HEK293 (cell line): Measurements from ENCODE around the gene RIMS4.

Experiments used
- CTCF ChIA-PET: fragments of 350-600 bp; formaldehyde crosslinking; extraction: SDS; loops from one replicate; lab custom pipeline; 2021; ENCODE audit warnings: antibody characterized with exemption; lab: Yijun Ruan, JAX
- POLR2A ChIA-PET: fragments of 300-600 bp; formaldehyde crosslinking; extraction: SDS; loops from one replicate; lab custom pipeline; 2020; ENCODE audit warnings: antibody characterized with exemption, inconsistent platforms; lab: Yijun Ruan, JAX
- H3K27ac ChIP-seq: fragments of 200-500 bp; sonication (Bioruptor generic); 2 replicates; pipeline ENCODE4 v1.5.1; 2014; ENCODE audit warnings: low read depth, low read length, control low read depth, inconsistent platforms; ENCODE audit errors: extremely low read depth
- H3K36me3 ChIP-seq, 2 experiments: fragments of 200-500 bp in 1 of 2; sonication (Bioruptor generic) in 1 of 2; 1 replicate in 1 of 2; 2 replicates in 1 of 2; pipeline ENCODE4 v1.5.1; 2014 to 2017; ENCODE audit warnings: inconsistent platforms in 2 of 2, low read length in 2 of 2; ENCODE audit not compliant: control insufficient read depth in 2 of 2, insufficient read depth in 1 of 2
- H3K4me1 ChIP-seq: fragments of 200-500 bp; sonication (Bioruptor generic); 2 replicates; pipeline ENCODE4 v1.5.1; 2014; ENCODE audit warnings: mild to moderate bottlenecking, low read length, inconsistent platforms; ENCODE audit not compliant: control insufficient read depth, insufficient read depth
- H3K4me3 ChIP-seq: 2 replicates; pipeline ENCODE4 v1.5.1; 2011; ENCODE audit warnings: low read depth, mild to moderate bottlenecking, control low read depth, low read length, moderate library complexity
- H3K9me3 ChIP-seq: fragments of 200-500 bp; sonication (Bioruptor generic); 2 replicates; pipeline ENCODE4 v1.5.1; 2014; ENCODE audit warnings: low read depth, low read length, inconsistent platforms; ENCODE audit not compliant: control insufficient read depth, insufficient read depth
- FEZF1 ChIP-seq: fragments of 450-650 bp; formaldehyde crosslinking; IDR thresholded peaks from 2 replicates; pipeline ENCODE4 v1.5.1; 2016; ENCODE audit warnings: missing biosample characterization, missing genetic modification characterization
- HOXA7 ChIP-seq: sonication (generic); formaldehyde crosslinking; IDR thresholded peaks from 2 replicates; pipeline ENCODE4 v1.8.1; 2022; ENCODE audit warnings: missing genetic modification reagents, borderline replicate concordance
- HOXC10 ChIP-seq: sonication (generic); formaldehyde crosslinking; IDR thresholded peaks from 2 replicates; pipeline ENCODE4 v1.8.1; 2023; ENCODE audit warnings: mild to moderate bottlenecking, missing genetic modification reagents
- HOXD13 ChIP-seq: sonication (generic); formaldehyde crosslinking; IDR thresholded peaks from 2 replicates; pipeline ENCODE4 v1.8.0; 2022; ENCODE audit warnings: missing genetic modification reagents, borderline replicate concordance
- KLF1 ChIP-seq: fragments of 450-650 bp; formaldehyde crosslinking; IDR thresholded peaks from 2 replicates; pipeline ENCODE4 v1.5.1; 2016; ENCODE audit warnings: missing biosample characterization, missing genetic modification characterization
- SALL2 ChIP-seq: fragments of 450-650 bp; formaldehyde crosslinking; IDR thresholded peaks from 2 replicates; pipeline ENCODE4 v1.5.0; 2017; ENCODE audit warnings: missing biosample characterization, mild to moderate bottlenecking, missing genetic modification characterization, borderline replicate concordance
- SCRT1 ChIP-seq: fragments of 450-650 bp; formaldehyde crosslinking; IDR thresholded peaks from 2 replicates; pipeline ENCODE4 v1.5.1; 2016; ENCODE audit warnings: missing biosample characterization, missing genetic modification characterization, borderline replicate concordance
- SP7 ChIP-seq: fragments of 450-650 bp; formaldehyde crosslinking; IDR thresholded peaks from 2 replicates; pipeline ENCODE4 v1.5.1; 2016; ENCODE audit warnings: missing biosample characterization, missing genetic modification characterization
- YY1 ChIP-seq: fragments of 450-650 bp; formaldehyde crosslinking; IDR thresholded peaks from 2 replicates; pipeline ENCODE4 v1.5.1; 2018; ENCODE audit warnings: missing biosample characterization, missing genetic modification characterization
- ZNF169 ChIP-seq: fragments of 450-650 bp; formaldehyde crosslinking; IDR thresholded peaks from 2 replicates; pipeline ENCODE4 v1.5.1; 2016; ENCODE audit warnings: missing biosample characterization, missing genetic modification characterization
- ZNF223 ChIP-seq: fragments of 450-650 bp; formaldehyde crosslinking; IDR thresholded peaks from 2 replicates; pipeline ENCODE4 v1.5.1; 2016; ENCODE audit warnings: missing biosample characterization, missing genetic modification characterization
- ZNF600 ChIP-seq: fragments of 450-650 bp; formaldehyde crosslinking; IDR thresholded peaks from 2 replicates; pipeline ENCODE4 v1.5.1; 2016; ENCODE audit warnings: missing biosample characterization, missing genetic modification characterization
- ZNF785 ChIP-seq: fragments of 450-650 bp; formaldehyde crosslinking; IDR thresholded peaks from 2 replicates; pipeline ENCODE4 v1.5.1; 2016; ENCODE audit warnings: missing biosample characterization, missing genetic modification characterization
- TF ChIP-seq, protein P1 (sequence below): fragments of 450-650 bp; formaldehyde crosslinking; IDR thresholded peaks from 2 replicates; pipeline ENCODE4 v1.5.1; 2016; ENCODE audit warnings: missing biosample characterization, missing genetic modification characterization, borderline replicate concordance
- TF ChIP-seq, protein P2 (sequence below): fragments of 450-650 bp; formaldehyde crosslinking; IDR thresholded peaks from 2 replicates; pipeline ENCODE4 v1.5.1; 2016; ENCODE audit warnings: missing biosample characterization, missing genetic modification characterization
- TF ChIP-seq, protein P3 (sequence below): fragments of 450-650 bp; formaldehyde crosslinking; IDR thresholded peaks from 2 replicates; pipeline ENCODE4 v1.5.1; 2016; ENCODE audit warnings: missing biosample characterization, missing genetic modification characterization
- TF ChIP-seq, protein P4 (sequence below): fragments of 450-650 bp; formaldehyde crosslinking; IDR thresholded peaks from 2 replicates; pipeline ENCODE4 v1.5.1; 2017; ENCODE audit warnings: missing biosample characterization, missing genetic modification characterization
- TF ChIP-seq, protein P5 (sequence below): fragments of 450-650 bp; formaldehyde crosslinking; IDR thresholded peaks from 2 replicates; pipeline ENCODE4 v1.5.1; 2016; ENCODE audit warnings: missing biosample characterization, missing genetic modification characterization

Gene RIMS4

DNA sequence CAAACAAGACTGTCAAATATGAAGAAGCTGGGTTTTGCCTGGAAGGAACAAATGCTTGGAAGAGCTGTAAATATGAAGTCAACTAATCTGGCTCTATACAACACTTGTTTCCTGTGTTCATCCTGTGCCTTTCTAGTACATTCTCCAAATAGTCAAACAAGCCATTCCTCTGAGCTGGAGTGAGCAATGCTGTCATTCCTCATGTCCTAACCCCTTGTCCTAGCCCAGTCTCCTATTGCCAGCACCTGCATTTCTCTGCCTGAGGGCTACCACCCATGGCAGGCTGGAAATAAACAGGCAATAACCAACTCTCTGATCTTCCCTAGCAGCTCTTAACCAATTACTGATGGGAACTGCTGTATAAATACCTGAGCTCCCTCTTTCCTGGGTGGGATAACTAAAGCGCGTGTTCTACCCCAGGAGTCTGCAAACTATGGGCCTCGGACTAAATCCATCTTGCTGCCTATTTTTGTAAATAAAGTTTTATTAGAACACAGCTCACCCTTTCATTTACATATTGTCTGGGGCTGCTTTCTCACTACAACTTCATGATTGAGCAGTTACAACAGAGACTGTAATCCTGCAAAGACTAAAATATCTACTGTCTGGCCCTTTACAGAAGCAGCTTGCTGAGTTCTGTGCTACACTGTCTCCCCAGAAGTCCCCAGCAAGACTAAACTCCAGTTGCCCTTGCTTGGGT, 13.4 kb downstream of the RIMS4 start:
- TF ChIP-seq ZNF169 (no peak), HOXD13 (CRISPR knock-in tag) (no peak), ZNF223 (tag by site-specific recombination) (no peak), YY1 (tag by site-specific recombination) (no peak), SALL2 (tag by site-specific recombination) (no peak), SCRT1 (tag by site-specific recombination) (no peak), SP7 (no peak), ZNF600 (tag by site-specific recombination) (no peak), ZNF785 (tag by site-specific recombination) (no peak), HOXA7 (CRISPR knock-in tag) (no peak), KLF1 (tag by site-specific recombination) (no peak), HOXC10 (CRISPR knock-in tag) (no peak), FEZF1 (tag by site-specific recombination) (no peak)
- TF ChIP-seq, protein P1, sequence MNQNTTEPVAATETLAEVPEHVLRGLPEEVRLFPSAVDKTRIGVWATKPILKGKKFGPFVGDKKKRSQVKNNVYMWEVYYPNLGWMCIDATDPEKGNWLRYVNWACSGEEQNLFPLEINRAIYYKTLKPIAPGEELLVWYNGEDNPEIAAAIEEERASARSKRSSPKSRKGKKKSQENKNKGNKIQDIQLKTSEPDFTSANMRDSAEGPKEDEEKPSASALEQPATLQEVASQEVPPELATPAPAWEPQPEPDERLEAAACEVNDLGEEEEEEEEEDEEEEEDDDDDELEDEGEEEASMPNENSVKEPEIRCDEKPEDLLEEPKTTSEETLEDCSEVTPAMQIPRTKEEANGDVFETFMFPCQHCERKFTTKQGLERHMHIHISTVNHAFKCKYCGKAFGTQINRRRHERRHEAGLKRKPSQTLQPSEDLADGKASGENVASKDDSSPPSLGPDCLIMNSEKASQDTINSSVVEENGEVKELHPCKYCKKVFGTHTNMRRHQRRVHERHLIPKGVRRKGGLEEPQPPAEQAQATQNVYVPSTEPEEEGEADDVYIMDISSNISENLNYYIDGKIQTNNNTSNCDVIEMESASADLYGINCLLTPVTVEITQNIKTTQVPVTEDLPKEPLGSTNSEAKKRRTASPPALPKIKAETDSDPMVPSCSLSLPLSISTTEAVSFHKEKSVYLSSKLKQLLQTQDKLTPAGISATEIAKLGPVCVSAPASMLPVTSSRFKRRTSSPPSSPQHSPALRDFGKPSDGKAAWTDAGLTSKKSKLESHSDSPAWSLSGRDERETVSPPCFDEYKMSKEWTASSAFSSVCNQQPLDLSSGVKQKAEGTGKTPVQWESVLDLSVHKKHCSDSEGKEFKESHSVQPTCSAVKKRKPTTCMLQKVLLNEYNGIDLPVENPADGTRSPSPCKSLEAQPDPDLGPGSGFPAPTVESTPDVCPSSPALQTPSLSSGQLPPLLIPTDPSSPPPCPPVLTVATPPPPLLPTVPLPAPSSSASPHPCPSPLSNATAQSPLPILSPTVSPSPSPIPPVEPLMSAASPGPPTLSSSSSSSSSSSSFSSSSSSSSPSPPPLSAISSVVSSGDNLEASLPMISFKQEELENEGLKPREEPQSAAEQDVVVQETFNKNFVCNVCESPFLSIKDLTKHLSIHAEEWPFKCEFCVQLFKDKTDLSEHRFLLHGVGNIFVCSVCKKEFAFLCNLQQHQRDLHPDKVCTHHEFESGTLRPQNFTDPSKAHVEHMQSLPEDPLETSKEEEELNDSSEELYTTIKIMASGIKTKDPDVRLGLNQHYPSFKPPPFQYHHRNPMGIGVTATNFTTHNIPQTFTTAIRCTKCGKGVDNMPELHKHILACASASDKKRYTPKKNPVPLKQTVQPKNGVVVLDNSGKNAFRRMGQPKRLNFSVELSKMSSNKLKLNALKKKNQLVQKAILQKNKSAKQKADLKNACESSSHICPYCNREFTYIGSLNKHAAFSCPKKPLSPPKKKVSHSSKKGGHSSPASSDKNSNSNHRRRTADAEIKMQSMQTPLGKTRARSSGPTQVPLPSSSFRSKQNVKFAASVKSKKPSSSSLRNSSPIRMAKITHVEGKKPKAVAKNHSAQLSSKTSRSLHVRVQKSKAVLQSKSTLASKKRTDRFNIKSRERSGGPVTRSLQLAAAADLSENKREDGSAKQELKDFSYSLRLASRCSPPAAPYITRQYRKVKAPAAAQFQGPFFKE (tag by site-specific recombination), result no peak
- TF ChIP-seq, protein P2, sequence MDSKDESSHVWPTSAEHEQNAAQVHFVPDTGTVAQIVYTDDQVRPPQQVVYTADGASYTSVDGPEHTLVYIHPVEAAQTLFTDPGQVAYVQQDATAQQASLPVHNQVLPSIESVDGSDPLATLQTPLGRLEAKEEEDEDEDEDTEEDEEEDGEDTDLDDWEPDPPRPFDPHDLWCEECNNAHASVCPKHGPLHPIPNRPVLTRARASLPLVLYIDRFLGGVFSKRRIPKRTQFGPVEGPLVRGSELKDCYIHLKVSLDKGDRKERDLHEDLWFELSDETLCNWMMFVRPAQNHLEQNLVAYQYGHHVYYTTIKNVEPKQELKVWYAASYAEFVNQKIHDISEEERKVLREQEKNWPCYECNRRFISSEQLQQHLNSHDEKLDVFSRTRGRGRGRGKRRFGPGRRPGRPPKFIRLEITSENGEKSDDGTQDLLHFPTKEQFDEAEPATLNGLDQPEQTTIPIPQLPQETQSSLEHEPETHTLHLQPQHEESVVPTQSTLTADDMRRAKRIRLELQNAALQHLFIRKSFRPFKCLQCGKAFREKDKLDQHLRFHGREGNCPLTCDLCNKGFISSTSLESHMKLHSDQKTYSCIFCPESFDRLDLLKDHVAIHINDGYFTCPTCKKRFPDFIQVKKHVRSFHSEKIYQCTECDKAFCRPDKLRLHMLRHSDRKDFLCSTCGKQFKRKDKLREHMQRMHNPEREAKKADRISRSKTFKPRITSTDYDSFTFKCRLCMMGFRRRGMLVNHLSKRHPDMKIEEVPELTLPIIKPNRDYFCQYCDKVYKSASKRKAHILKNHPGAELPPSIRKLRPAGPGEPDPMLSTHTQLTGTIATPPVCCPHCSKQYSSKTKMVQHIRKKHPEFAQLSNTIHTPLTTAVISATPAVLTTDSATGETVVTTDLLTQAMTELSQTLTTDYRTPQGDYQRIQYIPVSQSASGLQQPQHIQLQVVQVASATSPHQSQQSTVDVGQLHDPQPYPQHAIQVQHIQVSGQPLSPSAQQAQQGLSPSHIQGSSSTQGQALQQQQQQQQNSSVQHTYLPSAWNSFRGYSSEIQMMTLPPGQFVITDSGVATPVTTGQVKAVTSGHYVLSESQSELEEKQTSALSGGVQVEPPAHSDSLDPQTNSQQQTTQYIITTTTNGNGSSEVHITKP (tag by site-specific recombination), result no peak
- TF ChIP-seq, protein P3, sequence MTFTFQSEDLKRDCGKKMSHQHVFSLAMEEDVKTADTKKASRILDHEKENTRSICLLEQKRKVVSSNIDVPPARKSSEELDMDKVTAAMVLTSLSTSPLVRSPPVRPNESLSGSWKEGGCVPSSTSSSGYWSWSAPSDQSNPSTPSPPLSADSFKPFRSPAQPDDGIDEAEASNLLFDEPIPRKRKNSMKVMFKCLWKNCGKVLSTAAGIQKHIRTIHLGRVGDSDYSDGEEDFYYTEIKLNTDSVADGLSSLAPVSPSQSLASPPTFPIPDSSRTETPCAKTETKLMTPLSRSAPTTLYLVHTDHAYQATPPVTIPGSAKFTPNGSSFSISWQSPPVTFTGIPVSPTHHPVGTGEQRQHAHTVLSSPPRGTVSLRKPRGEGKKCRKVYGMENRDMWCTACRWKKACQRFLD (tag by site-specific recombination), result no peak
- TF ChIP-seq, protein P4, sequence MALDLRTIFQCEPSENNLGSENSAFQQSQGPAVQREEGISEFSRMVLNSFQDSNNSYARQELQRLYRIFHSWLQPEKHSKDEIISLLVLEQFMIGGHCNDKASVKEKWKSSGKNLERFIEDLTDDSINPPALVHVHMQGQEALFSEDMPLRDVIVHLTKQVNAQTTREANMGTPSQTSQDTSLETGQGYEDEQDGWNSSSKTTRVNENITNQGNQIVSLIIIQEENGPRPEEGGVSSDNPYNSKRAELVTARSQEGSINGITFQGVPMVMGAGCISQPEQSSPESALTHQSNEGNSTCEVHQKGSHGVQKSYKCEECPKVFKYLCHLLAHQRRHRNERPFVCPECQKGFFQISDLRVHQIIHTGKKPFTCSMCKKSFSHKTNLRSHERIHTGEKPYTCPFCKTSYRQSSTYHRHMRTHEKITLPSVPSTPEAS (tag by site-specific recombination), result no peak
- TF ChIP-seq, protein P5, sequence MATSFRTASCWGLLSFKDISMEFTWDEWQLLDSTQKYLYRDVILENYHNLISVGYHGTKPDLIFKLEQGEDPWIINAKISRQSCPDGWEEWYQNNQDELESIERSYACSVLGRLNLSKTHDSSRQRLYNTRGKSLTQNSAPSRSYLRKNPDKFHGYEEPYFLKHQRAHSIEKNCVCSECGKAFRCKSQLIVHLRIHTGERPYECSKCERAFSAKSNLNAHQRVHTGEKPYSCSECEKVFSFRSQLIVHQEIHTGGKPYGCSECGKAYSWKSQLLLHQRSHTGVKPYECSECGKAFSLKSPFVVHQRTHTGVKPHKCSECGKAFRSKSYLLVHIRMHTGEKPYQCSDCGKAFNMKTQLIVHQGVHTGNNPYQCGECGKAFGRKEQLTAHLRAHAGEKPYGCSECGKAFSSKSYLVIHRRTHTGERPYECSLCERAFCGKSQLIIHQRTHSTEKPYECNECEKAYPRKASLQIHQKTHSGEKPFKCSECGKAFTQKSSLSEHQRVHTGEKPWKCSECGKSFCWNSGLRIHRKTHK (tag by site-specific recombination), result no peak
- no peaks in the 10 kb centered on the region for H3K4me1 ChIP-seq
- H3K36me3 ChIP-seq, result no peaks in the 10 kb centered on the region
- CTCF ChIA-PET, result interaction anchor here (0.6 to 1.4 kb wide), 3 partner anchors 50 to 166 kb away, joined by 3 to 4 read pairs (median 4); no protein-coding TSS in a partner anchor
- no peaks in the 10 kb centered on the region for H3K9me3 ChIP-seq
- POLR2A ChIA-PET, result no interaction called here
- no peak overlapping the region for H3K4me3 ChIP-seq
- no peak overlapping the region for H3K27ac ChIP-seq
